DMS 273 treated with DMSO at 0.1 percent for 48 hours (cell line): Measurements from ENCODE around the gene BMPR2.
"Not testable (repeated sequence)": the region's sequence is repeated elsewhere in the genome, so short reads cannot be mapped to it uniquely, and the experiment has no call there.

Experiments
- DNase-seq: peaks from one replicate; lab custom pipeline; 2025; lab: John Stamatoyannopoulos, UW

The BMPR2 gene

DNA sequence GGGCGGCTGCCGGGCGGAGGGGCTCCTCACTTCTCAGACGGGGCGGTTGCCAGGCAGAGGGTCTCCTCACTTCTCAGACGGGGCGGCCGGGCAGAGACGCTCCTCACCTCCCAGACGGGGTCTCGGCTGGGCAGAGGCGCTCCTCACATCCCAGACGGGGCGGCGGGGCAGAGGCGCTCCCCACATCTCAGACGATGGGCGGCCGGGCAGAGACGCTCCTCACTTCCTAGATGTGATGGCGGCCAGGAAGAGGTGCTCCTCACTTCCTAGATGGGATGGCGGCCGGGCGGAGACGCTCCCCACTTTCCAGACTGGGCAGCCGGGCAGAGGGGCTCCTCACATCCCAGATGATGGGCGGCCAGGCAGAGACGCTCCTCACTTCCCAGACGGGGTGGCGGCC is 159.2 kb downstream of the BMPR2 start:
- DNase-seq, result not testable (repeated sequence)

DNA sequence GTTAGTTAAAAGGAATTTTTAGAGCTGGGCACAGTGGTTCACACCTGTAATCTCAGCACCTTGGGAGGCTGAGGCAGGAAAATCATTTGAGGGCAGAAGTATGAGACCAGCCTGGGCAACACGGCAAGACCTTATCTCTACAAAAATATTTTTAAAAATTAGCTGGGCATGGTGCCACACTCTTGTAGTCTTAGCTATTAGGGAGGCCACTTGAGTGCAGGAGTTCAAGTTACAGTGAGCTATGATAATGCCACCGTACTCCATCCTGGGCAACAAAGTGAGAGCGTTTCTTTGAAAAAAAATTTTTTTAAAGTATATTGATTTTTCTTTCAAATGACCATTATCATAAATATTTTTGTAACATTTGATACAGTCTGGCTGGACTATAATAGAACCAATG is 165.0 kb downstream of the BMPR2 start:
- peak; percentile 34 for DNase-seq

DNA sequence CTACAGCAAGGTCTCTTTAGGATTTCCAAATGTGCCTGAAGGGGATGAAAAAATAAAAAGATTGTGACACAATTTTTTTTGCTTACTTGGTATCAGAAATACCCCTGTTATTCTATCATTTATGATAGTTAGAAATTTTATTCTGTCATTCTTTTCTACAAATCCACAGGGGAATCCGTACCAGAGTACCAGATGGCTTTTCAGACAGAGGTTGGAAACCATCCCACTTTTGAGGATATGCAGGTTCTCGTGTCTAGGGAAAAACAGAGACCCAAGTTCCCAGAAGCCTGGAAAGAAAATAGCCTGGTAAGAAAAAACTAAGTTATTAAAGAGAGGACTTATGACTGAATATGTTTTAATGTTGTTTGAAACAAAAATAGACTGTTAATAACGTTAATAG is 166.0 kb downstream of the BMPR2 start:
- peak; percentile 57 for DNase-seq

DNA sequence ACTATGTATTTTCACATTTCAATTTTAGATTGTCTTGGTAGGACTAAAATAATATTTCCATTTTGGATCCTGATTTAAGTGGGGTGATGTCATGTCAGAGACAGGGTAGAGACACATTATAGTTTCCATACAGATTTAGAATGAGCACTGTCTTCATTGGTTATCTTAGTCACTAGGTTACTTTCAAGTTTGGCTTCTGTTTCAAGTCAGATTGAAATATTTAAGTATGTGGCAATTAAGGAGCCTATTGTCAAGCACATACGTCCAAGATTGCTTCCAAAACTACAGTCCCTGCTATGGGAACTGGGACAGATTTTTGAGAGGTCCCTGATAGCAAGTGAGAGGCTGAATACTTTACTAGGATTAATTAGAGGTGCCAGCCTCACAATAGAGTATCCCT is 169.4 kb downstream of the BMPR2 start:
- no peak for DNase-seq

DNA sequence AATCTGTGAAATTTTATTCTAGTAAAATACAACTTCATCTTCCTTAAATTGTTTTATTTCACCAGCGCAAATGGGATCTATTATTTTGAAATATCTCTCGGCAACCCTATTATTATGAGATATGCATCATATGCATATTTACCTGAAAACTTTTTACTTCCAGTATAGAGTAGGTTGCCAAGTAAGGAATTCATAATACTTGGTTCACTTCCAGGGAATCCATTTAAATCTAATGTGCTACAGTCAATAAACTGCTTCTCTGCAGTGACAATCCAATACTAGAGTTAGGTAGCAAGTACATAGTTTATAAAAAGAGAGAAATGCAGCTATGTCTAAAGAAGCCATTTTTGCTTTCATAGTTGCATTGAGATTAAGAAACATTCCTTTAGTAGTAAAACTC is 169.8 kb downstream of the BMPR2 start:
- no peak for DNase-seq

DNA sequence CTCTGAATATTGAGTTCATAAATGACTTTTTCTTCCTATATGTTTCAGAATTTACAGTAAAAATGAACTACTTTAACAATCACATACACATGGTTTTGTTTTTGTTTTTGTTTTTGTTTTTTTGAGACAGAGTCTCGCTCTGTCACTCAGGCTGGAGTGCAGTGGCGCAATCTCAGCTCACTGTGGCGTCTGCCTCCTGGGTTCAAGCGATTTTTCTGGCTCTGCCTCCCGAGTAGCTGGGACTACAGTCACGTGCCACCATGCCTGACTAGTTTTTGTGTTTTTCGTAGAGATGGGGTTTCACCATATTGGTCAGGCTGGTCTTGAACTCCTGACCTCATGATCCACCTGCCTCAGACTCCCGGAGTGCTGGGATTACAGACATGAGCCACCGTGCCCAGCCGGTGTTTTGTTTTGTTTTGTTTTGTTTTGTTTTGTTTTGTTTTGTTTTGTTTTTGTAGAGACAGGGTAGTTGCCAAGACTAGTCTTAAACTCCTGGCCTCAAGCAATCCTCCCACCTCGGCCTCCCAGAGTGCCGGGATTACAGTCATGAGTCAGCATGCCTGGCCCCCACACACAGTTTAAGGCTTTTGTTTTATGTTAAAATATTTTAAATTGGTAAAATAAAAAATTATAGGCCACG is 170.5 kb downstream of the BMPR2 start:
- DNase-seq, result not testable (repeated sequence)

DNA sequence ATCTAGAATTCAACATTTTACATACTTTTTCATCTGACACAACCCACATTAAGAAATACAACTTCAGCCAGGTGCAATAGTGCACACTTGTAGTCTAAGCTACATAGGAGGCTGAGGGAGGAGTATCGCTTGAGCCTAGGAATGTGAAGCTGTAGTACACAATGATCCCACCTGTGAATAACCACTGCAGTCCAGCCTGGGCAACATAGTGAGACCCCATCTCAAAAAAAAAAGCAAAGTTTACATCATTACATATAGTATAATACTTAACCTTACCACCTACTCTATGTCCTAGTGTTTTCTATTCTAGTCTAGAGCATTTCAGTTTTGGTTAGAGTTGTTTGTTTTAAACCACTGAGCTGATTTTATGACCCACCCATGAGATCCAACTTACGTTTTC is 172.1 kb downstream of the BMPR2 start:
- DNase-seq, result no peak

DNA sequence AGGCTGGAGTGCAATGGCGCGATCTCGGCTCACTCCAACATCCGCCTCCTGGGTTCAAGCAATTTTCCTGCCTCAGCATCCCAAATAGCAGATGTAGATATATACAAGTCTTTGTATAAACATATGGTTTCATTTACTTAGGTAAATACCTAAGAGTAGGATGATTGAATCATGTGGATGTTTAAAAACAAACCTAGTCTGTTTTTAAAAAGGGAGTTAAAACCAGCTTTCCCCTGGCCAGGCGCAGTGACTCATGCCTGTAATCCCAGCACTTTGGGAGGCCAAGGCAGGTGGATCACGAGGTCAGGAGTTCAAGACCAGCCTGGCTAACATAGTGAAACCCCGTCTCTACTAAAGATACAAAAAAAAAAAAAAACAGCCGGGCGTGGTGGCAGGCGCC is 174.9 kb downstream of the BMPR2 start:
- DNase-seq, result not testable (repeated sequence)

DNA sequence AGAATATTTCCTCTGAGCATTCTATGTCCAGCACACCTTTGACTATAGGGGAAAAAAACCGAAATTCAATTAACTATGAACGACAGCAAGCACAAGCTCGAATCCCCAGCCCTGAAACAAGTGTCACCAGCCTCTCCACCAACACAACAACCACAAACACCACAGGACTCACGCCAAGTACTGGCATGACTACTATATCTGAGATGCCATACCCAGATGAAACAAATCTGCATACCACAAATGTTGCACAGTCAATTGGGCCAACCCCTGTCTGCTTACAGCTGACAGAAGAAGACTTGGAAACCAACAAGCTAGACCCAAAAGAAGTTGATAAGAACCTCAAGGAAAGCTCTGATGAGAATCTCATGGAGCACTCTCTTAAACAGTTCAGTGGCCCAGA is 179.2 kb downstream of the BMPR2 start:
- DNase-seq, result no peak

DNA sequence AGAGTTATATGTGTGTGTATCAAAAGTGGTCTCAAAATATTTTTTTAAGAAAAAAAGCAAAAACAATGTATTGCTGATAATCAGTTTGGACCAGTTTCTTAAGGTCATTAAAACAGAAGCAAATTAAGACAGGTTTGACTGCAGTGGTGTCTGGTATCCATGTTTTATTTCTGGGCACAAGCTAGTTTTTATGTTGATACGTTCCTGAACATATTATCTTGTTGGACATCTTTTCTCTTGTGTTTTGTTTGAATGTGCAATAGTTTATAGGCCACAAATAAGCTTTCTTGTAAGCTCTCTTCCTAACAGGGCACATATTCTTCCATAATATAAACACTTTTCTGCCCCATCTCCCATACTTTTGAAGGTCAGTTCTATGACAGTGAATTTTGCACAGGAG is 184.1 kb downstream of the BMPR2 start:
- no peak for DNase-seq

DNA sequence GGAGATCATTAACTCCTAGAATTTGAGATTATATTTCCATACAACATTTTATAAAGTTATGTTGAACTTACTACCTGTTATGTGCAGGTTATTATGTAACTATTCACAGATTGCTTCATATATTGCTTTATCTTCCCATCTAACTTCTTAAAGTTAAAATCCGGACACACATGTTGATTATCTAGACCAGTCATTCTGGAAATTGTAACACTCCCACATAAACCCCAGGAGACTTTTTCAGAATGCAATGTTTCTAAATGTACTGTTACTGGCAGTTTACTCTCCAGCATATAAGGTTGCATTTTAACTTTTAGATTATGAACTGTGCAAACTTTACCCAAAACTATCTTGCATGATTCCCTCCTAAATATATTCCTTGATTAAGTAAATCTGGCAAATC is 188.1 kb downstream of the BMPR2 start:
- no peak for DNase-seq

DNA sequence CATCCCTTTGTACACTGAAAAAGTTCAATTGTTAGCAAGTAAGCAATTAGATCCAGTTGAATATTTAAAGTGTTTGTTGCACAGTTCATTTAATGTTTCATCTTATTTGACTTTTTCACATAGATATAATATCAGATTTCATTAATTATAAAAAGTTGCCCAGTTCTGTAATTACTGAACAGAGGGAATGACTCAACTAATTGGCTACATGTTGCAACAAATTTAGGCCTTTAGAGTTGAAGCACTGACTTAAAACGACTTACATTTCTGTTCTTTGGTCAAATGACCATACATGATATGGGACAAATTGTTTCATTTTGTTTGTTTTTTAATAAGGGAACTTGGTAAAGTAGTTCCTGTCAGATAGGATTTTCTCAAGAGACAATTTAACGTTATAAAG is 190.2 kb downstream of the BMPR2 start:
- DNase-seq, result no peak

DNA sequence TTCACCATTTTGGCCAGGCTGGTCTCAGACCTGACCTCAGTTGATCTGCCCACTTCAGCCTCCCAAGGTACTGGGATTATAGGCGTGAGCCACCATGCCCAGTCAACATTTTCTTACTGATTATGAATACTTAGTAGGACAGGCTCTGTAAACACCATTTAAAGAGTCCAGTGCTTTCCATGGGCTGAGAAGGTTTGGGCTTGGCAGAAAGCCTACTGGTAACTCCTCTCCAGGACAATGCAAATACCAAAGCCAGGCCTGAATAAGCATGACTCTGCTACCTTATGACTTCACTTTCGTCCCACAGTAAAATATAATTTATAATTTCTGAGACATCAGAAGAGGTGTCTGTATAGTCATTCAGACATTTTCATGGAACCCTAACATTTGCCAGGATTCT is 198.4 kb downstream of the BMPR2 start:
- no peak for DNase-seq

DNA sequence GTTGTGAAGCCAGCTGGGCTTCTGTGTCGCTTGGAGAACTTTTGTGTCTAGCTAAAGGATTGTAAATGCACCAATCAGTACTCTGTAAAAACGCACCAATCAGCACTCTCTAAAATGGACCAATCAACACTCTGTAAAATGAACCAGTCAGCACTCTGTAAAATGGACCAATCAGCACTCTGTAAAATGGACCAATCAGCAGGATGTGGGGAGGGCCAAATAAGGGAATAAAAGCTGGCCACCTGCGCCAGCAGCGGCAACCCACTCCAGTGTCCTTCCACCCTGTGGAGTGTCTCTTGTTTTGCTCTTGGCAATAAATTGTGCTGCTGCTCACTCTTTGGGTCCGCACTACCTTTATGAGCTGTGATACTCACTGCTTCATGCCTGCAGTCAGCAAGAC is 199.1 kb downstream of the BMPR2 start:
- DNase-seq, result not testable (repeated sequence)

DNA sequence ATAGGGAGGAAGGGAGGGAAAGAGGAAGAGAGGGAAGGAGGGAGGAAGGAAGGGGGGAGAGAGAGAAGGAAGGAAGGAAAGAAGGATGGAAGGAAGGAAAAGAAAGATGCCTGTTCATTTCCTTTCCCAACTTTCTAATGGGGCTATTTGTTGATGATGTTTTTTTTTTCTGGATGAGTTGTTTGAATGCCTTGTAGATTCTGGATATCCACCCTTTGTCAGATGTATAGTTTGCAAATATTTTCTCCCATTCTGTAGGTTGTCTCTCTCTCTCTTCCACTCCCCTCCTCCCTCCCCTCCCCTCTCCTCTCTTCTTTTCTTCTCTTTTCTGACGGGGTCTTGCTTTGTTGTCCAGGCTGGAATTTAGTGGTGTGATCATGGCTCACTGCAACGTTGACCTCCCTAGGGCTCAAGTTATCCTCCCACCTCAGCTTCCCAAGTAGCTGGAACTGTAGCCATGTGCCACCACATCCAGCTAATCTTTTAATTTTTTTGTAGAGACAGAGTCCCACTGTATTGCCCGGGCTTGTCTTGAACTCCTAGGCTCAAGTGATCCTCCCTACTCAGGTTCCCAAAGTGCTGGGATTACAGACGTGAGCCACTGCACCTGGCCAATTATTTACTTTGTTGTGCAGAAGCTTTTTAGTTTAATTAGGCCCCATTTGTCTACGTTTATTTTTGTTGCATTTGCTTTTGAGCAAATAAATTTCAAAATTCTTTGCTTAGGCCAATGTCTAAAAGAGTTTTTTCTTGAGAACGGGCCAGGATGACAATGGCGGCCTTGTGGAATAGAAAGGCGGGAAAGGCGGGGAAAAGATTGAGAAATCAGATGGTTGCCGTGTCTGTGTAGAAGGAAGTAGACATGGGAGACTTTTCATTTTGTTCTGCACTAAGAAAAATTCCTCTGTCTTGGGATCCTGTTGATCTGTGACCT is 201.4 kb downstream of the BMPR2 start:
- no peak for DNase-seq

DNA sequence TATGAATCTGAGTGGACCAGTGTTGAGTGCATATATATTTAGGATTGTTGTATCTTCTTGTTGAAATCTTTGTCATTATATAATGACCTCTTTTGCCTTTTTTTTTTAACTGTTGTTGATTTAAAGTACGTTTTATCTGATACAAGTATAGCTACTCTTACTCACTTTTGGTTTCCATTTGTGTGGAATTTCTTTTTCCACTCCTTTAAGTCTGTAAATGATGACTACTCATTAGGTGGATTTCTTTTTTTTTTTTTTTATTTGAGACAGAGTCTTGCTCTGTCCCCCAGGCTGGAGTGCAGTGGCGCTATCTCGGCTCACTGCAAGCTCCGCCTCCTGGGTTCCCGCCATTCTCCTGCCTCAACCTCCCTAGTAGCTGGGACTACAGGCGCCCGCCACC is 206.7 kb downstream of the BMPR2 start:
- not testable (repeated sequence) for DNase-seq

DNA sequence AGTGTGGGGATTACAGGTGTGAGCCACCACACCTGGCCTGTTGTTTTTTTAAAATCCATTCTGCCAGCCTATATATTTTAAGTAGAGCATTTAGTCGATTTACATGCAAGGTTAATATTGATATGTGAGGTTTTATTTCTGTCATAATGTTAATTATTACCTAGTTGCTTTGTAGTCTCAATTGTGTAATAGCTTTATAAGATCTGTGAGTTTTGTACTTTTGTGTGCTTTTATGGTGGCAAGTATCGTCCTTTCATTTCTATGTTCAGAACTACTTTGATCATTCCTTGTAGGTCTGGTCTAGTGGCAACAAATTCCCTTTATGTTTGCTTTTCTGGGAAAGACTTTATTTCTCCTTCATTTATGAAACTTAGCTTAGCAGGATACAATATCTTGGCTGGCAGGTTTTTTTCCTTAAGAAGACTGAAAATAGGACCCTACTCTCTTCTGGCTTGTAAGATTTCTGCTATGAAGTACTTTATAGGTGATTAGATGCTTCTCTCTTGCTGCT is 207.6 kb downstream of the BMPR2 start:
- no peak for DNase-seq

DNA sequence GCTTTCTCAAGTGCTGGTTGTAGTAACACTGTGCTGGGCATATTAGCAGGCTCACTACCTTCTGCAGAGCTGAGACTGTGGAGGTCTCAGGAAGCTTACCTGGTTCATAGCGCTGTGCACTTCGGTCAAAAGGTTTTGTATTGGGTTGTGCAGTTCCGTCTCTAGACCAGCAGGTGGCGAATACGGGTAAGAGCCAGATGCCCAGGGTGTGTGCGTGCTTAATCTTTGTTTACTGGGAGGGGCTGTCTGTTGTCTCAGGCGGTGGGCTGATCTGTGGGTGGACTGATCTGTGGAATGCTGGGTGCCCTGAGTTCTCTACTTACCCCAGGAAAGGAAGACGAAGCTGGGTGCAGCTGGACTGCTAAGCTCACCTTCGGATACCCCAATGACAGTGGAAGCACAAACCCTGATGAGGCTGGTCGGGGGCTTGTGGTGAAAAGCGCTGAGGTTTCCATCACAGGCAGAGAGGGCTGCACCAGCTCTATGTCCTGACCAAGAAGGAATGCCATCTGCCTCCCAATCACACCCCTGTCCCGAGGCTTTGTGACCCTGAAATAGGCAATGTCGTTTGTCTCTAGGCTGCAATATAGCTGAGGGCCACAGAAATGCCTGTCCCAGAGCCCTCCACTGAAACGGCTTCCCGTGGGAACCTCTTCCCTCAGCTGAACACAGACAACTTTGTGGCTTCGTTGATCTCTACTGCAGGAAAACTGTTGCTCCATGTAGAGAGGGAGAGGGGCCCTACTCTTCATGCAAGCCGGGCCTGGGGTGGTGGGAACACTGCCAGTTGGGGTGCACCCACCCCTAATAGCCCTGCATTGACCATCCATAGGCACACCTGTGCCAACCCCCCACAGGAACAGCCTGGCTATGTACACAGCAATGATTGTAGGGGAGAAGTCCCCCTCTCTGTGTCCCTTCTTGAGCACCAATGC is 212.8 kb downstream of the BMPR2 start:
- DNase-seq, result peak; percentile 37

DNA sequence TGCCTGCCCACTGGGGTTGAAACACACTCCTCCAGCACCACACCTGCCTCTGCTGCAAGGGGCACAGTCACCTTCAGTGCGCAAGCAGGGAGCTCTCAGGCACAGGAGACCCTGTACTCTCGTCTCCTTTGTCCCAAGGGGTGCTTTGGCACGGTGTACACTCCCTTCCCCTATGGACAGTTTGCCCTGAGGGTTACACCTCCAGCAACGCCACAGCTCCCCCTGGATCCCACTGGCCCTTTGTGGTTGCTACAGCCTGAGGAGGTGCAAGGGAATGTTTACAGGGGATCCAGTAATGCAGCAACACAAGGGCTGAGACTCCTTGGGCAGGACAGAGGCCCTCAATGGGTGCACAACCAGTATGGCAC is 213.4 kb downstream of the BMPR2 start:
- DNase-seq, result no peak

DNA sequence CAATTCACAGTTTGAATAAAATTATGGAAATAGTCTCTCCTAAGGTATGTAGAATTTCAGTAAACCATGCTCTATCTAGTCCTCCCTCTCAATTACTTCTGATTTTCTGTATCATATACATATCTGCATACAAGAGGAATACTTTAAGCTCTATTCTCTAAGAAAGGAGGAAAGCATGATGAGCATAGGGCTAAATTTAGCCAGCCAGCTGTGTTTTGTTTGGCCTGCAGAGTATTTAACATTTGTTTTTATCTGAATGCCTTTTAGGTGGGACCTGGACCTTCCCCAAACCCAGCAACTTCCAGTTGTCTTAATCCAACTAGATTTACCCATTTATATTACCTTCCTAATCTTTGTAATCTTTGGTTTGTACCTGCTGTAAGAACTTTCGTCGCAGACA is 216.4 kb downstream of the BMPR2 start:
- DNase-seq, result no peak

DNA sequence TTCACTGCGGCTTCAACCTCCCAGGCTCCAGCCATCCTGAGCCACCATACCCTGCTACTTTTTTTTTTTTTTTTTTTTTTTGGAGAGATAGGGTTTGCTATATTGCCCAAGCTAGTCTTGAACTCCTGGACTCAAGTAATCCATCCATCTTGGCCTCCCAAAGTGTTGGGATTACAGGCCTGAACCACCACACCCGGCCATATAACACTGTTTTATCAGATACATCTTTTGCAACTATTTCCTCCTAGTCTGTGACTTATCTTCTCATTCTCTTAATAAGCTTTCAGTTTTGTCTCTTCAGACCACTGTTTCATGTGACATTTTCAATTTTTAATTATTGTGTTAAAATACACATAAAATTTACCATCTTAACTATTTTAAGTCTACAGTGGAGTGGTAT is 223.0 kb downstream of the BMPR2 start:
- DNase-seq, result no peak

DNA sequence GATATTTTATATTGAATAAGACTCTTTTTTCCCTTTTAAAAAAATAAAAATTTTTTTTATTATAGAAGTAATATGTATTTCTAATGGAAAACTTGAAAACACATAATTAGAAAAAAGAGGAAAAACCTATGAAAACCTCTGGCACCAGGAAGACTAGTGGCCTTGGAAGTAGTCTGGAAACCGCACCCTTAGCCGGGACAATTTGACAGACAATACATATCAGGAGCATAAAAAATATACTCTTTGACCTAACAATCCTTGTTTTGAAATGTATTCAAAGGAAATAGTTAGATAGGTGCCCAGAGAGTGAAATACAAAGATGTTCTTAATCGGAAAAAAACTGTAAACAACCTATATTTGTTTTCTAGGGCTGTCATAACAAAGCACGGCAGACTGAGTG is 223.8 kb downstream of the BMPR2 start:
- no peak for DNase-seq
